GM12892 (cell line): ENCODE measurements around the gene CBLN2.

ENCODE experiments used
- POLR2A ChIP-seq: IDR thresholded peaks from 2 replicates; pipeline ENCODE4 v1.6.1; 2011; ENCODE audit warnings: low read depth, low read length, control low read depth
- POLR2AphosphoS5 ChIP-seq: IDR thresholded peaks from 2 replicates; pipeline ENCODE4 v1.6.1; 2011; ENCODE audit warnings: low read depth, low read length, control low read depth
- TAF1 ChIP-seq: IDR thresholded peaks from 2 replicates; pipeline ENCODE4 v1.6.1; 2011; ENCODE audit warnings: low read depth, mild to moderate bottlenecking, control low read depth, low read length, borderline replicate concordance

- TF ChIP-seq POLR2A, result no peak
- no peak for TF ChIP-seq TAF1
- TF ChIP-seq POLR2AphosphoS5, result no peak
Observed at GRCh38 chr18:72566290-72566689, 22.1 kb upstream of the CBLN2 start.
